ENCODE results near the gene HTR1B. TPM values are rescaled to one million over a fixed set of nuclear protein-coding genes. Genes with fewer than 3 reads are reported as not detected.

HTR1B gene
- total and polyA plus RNA-seq, 2 experiments from 2014 or later, result 0.47 TPM; not detected in 1

DNA sequence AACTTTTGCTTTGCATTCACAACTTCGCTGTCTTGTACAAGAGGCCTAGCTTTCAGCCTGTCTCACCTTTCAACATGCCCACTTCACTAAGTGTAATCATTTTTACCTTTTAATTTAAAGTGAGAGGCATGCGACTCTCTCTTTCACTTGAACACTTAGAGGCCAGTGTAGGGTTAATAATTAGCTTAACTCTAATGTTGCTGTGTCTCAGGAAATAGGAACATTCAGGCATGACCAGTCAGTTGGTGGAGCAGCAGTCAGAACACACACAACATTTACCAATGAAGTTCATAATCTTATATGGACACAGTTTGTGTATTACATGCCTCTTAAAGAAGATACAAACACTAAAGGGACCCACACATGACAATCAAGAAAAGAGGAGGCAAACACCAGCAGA is 47.6 kb downstream of the HTR1B start:
- H3K9me2 ChIP-seq (replicated peaks; ENCODE audit: insufficient read depth), result no peaks in the 10 kb centered on the region
- H3K36me3 ChIP-seq (replicated peaks; ENCODE audit: insufficient read depth, low read depth), result no peaks in the 10 kb centered on the region
- H2AFZ ChIP-seq, result no peak overlapping the region
- no peak overlapping the region for H3K4me3 ChIP-seq
- H3K27ac ChIP-seq, result no peak overlapping the region
- no peaks in the 10 kb centered on the region for H3K79me2 ChIP-seq
- H3K27me3 ChIP-seq, result no peaks in the 10 kb centered on the region
- TF ChIP-seq EZH2phosphoT487 (IDR thresholded peaks at IDR 0.05; ENCODE audit: low read depth, severe bottlenecking, unreplicated experiment) (no peak), EZH2 (IDR thresholded peaks at IDR 0.05; ENCODE audit: borderline replicate concordance) (no peak)
- TF ChIP-seq, protein P1, sequence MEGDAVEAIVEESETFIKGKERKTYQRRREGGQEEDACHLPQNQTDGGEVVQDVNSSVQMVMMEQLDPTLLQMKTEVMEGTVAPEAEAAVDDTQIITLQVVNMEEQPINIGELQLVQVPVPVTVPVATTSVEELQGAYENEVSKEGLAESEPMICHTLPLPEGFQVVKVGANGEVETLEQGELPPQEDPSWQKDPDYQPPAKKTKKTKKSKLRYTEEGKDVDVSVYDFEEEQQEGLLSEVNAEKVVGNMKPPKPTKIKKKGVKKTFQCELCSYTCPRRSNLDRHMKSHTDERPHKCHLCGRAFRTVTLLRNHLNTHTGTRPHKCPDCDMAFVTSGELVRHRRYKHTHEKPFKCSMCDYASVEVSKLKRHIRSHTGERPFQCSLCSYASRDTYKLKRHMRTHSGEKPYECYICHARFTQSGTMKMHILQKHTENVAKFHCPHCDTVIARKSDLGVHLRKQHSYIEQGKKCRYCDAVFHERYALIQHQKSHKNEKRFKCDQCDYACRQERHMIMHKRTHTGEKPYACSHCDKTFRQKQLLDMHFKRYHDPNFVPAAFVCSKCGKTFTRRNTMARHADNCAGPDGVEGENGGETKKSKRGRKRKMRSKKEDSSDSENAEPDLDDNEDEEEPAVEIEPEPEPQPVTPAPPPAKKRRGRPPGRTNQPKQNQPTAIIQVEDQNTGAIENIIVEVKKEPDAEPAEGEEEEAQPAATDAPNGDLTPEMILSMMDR (IDR thresholded peaks at IDR 0.05; ENCODE audit: poor library complexity), result no peak
- no peaks in the 10 kb centered on the region for H4K20me1 ChIP-seq (ENCODE audit: insufficient read depth, poor library complexity, severe bottlenecking)
- no peaks in the 10 kb centered on the region for H3K9me3 ChIP-seq (ENCODE audit: low read depth)
- H3K4me2 ChIP-seq, result no peak overlapping the region
- no peaks in the 10 kb centered on the region for H3K4me1 ChIP-seq (ENCODE audit: insufficient read depth)
- WGBS (ENCODE audit: low lambda C conversion rate, missing lambda C conversion rate), result 86% methylated on average over 2 of the region's 2 CpGs
- DNase-seq (ENCODE audit: low spot score), result no peak

Other genes starting within 250 kb of the HTR1B start
- 0.27 and 0.44 TPM in 2 replicates for gene MEI4, start 189.5 kb upstream of the HTR1B start, total RNA-seq
- gene MEI4, start 189.5 kb upstream of the HTR1B start, polyA plus RNA-seq, result not detected in 2 replicates

Measured in hepatocyte (in vitro differentiated cells).